HEK293 (cell line): ENCODE results near the gene LRRC32.

Experiments used
- CTCF ChIA-PET: fragments of 350-600 bp; formaldehyde crosslinking; extraction: SDS; loops from one replicate; lab custom pipeline; 2021; ENCODE audit warnings: antibody characterized with exemption; lab: Yijun Ruan, JAX
- POLR2A ChIA-PET: fragments of 300-600 bp; formaldehyde crosslinking; extraction: SDS; loops from one replicate; lab custom pipeline; 2020; ENCODE audit warnings: antibody characterized with exemption, inconsistent platforms; lab: Yijun Ruan, JAX
- H3K27ac ChIP-seq: fragments of 200-500 bp; sonication (Bioruptor generic); 2 replicates; pipeline ENCODE4 v1.5.1; 2014; ENCODE audit warnings: low read depth, low read length, control low read depth, inconsistent platforms; ENCODE audit errors: extremely low read depth
- H3K36me3 ChIP-seq, 2 experiments: fragments of 200-500 bp in 1 of 2; sonication (Bioruptor generic) in 1 of 2; 1 replicate in 1 of 2; 2 replicates in 1 of 2; pipeline ENCODE4 v1.5.1; 2014 to 2017; ENCODE audit warnings: inconsistent platforms in 2 of 2, low read length in 2 of 2; ENCODE audit not compliant: control insufficient read depth in 2 of 2, insufficient read depth in 1 of 2
- H3K4me1 ChIP-seq: fragments of 200-500 bp; sonication (Bioruptor generic); 2 replicates; pipeline ENCODE4 v1.5.1; 2014; ENCODE audit warnings: mild to moderate bottlenecking, low read length, inconsistent platforms; ENCODE audit not compliant: control insufficient read depth, insufficient read depth
- H3K4me3 ChIP-seq: 2 replicates; pipeline ENCODE4 v1.5.1; 2011; ENCODE audit warnings: low read depth, mild to moderate bottlenecking, control low read depth, low read length, moderate library complexity
- H3K9me3 ChIP-seq: fragments of 200-500 bp; sonication (Bioruptor generic); 2 replicates; pipeline ENCODE4 v1.5.1; 2014; ENCODE audit warnings: low read depth, low read length, inconsistent platforms; ENCODE audit not compliant: control insufficient read depth, insufficient read depth
- ATF2 ChIP-seq: fragments of 450-650 bp; formaldehyde crosslinking; IDR thresholded peaks from 2 replicates; pipeline ENCODE4 v1.5.1; 2016; ENCODE audit warnings: missing biosample characterization, missing genetic modification characterization, low read depth
- CTCF ChIP-seq: fragments of 450-650 bp; formaldehyde crosslinking; IDR thresholded peaks from 2 replicates; pipeline ENCODE4 v1.5.1; 2016; ENCODE audit warnings: missing biosample characterization, missing genetic modification characterization
- GLI4 ChIP-seq: fragments of 450-650 bp; formaldehyde crosslinking; IDR thresholded peaks from 2 replicates; pipeline ENCODE4 v1.5.1; 2016; ENCODE audit warnings: missing biosample characterization, missing genetic modification characterization
- HOXA7 ChIP-seq: sonication (generic); formaldehyde crosslinking; IDR thresholded peaks from 2 replicates; pipeline ENCODE4 v1.8.1; 2022; ENCODE audit warnings: missing genetic modification reagents, borderline replicate concordance
- RBAK ChIP-seq: fragments of 450-650 bp; formaldehyde crosslinking; IDR thresholded peaks from 2 replicates; pipeline ENCODE4 v1.5.1; 2016; ENCODE audit warnings: missing biosample characterization, missing genetic modification characterization
- SETDB1 ChIP-seq: IDR thresholded peaks from one replicate; pipeline ENCODE4 v1.6.1; 2017; ENCODE audit warnings: mild to moderate bottlenecking, low read length, moderate library complexity, mixed read lengths; ENCODE audit not compliant: insufficient read length
- SP2 ChIP-seq: fragments of 450-650 bp; formaldehyde crosslinking; IDR thresholded peaks from 2 replicates; pipeline ENCODE4 v1.5.1; 2016; ENCODE audit warnings: missing biosample characterization, missing genetic modification characterization
- TSHZ1 ChIP-seq: fragments of 450-650 bp; formaldehyde crosslinking; IDR thresholded peaks from 2 replicates; pipeline ENCODE4 v1.5.1; 2016; ENCODE audit warnings: missing biosample characterization, missing genetic modification characterization, borderline replicate concordance
- ZBTB10 ChIP-seq: fragments of 450-650 bp; formaldehyde crosslinking; IDR thresholded peaks from 2 replicates; pipeline ENCODE4 v1.5.1; 2016; ENCODE audit warnings: missing biosample characterization, missing genetic modification characterization
- ZBTB26 ChIP-seq: fragments of 450-650 bp; formaldehyde crosslinking; optimal IDR thresholded peaks from 2 replicates; pipeline ENCODE3; 2016; ENCODE audit warnings: missing biosample characterization, mild to moderate bottlenecking, missing genetic modification characterization
- ZBTB7A ChIP-seq: fragments of 450-650 bp; formaldehyde crosslinking; IDR thresholded peaks from 2 replicates; pipeline ENCODE4 v1.5.1; 2016; ENCODE audit warnings: low read depth, missing biosample characterization, missing genetic modification characterization
- ZNF138 ChIP-seq: fragments of 450-650 bp; formaldehyde crosslinking; IDR thresholded peaks from 2 replicates; pipeline ENCODE4 v1.5.1; 2016; ENCODE audit warnings: missing biosample characterization, missing genetic modification characterization, borderline replicate concordance
- ZNF18 ChIP-seq: fragments of 450-650 bp; formaldehyde crosslinking; IDR thresholded peaks from 2 replicates; pipeline ENCODE4 v1.5.1; 2016; ENCODE audit warnings: missing biosample characterization, missing genetic modification characterization
- ZNF239 ChIP-seq: fragments of 450-650 bp; formaldehyde crosslinking; IDR thresholded peaks from 2 replicates; pipeline ENCODE4 v1.5.1; 2016; ENCODE audit warnings: missing biosample characterization, missing genetic modification characterization
- ZNF248 ChIP-seq: fragments of 450-650 bp; formaldehyde crosslinking; IDR thresholded peaks from 2 replicates; pipeline ENCODE4 v1.5.1; 2017; ENCODE audit warnings: missing biosample characterization, missing genetic modification characterization
- ZNF37A ChIP-seq: fragments of 450-650 bp; IDR thresholded peaks from 2 replicates; pipeline ENCODE4 v1.5.1; 2018; ENCODE audit warnings: missing biosample characterization, missing genetic modification characterization
- ZNF544 ChIP-seq: fragments of 450-650 bp; formaldehyde crosslinking; IDR thresholded peaks from 2 replicates; pipeline ENCODE4 v1.5.0; 2017; ENCODE audit warnings: missing biosample characterization, missing genetic modification characterization
- ZNF600 ChIP-seq: fragments of 450-650 bp; formaldehyde crosslinking; IDR thresholded peaks from 2 replicates; pipeline ENCODE4 v1.5.1; 2016; ENCODE audit warnings: missing biosample characterization, missing genetic modification characterization
- ZNF837 ChIP-seq: fragments of 450-650 bp; formaldehyde crosslinking; IDR thresholded peaks from 2 replicates; pipeline ENCODE4 v1.5.1; 2016; ENCODE audit warnings: missing biosample characterization, missing genetic modification characterization
- ZSCAN30 ChIP-seq: fragments of 450-650 bp; IDR thresholded peaks from 2 replicates; pipeline ENCODE4 v1.5.1; 2018; ENCODE audit warnings: missing biosample characterization, mild to moderate bottlenecking, missing genetic modification characterization, moderate library complexity

The LRRC32 gene

GRCh38 chr11:76624500-76625379, 45.8 kb downstream of the LRRC32 start:
- POLR2A ChIA-PET: interaction anchor here (0.6 kb wide), 1 partner anchor 49 kb away, joined by 6 read pairs; no protein-coding TSS in a partner anchor
- Histone ChIP-seq H3K36me3 (no peaks in the 10 kb centered on the region), H3K27ac (no peak overlapping the region), H3K4me3 (no peak overlapping the region), H3K9me3 (no peaks in the 10 kb centered on the region), H3K4me1 (no peaks in the 10 kb centered on the region)
- TF ChIP-seq ZSCAN30 (tag by site-specific recombination) (no peak), TSHZ1 (tag by site-specific recombination) (no peak), ZNF837 (tag by site-specific recombination) (no peak), ZNF248 (tag by site-specific recombination) (no peak), ATF2 (tag by site-specific recombination) (no peak), RBAK (no peak), ZNF37A (tag by site-specific recombination) (no peak), ZBTB26 (tag by site-specific recombination) (no peak), ZNF544 (tag by site-specific recombination) (no peak), GLI4 (tag by site-specific recombination) (no peak), ZNF18 (no peak), ZNF239 (tag by site-specific recombination) (no peak), ZBTB10 (tag by site-specific recombination) (no peak), SP2 (tag by site-specific recombination) (no peak), SETDB1 (no peak), HOXA7 (no peak), ZNF138 (tag by site-specific recombination) (no peak), ZNF600 (tag by site-specific recombination) (no peak), ZBTB7A (tag by site-specific recombination) (no peak), CTCF (tag by site-specific recombination) (no peak)
- CTCF ChIA-PET: interaction anchor here (0.7 kb wide), 1 partner anchor 93 kb away, joined by 3 read pairs; no protein-coding TSS in a partner anchor
